EL (cell line): ENCODE results near the gene ASB2.
A peak's percentile ranks its signal among the peaks of the same experiment; 100 is the strongest.

Source experiments
- DNase-seq: peaks from one replicate; pipeline ENCODE4 v3.0.0-alpha.2; 2016

Gene ASB2

GRCh38 chr14:93960108-93960475 lies 16.3 kb downstream of the ASB2 start:
- no peak for DNase-seq

- peak; percentile 99 for DNase-seq
Observed at GRCh38 chr14:93959239-93960107, 16.9 kb downstream of the ASB2 start.

DNA sequence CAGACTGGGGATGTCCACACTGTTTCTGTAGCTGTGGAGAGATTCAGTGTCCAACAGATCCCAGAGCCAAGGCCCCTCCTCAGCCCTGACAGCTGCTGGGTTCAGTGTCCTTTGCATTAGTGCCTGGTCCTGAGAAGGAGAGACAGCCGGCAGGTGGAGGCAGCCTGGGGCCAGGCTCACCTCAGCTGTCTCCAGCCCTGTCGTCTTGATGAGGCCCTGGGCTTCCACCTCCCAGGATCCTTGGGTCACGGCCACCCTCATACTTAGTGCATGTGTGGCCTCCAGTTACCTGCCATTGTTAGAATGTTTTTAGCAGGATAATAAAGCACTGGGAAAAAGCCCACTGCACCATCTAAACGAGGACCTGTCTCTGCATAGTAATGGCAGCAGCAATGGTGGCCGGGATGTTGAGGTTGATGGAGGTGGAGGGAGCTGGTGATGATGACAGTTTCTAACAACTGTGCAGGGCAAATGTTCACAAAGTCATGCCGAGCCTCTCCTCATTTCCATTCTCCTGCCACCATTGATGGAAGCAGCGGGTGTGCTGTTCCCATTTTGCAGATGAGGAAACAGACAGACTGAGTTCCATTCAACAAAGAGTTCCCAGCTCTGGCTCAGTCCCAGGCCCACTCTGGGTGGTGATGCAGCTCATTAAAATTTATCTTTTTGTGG lies 17.7 kb downstream of the ASB2 start:
- no peak for DNase-seq

- DNase-seq, result no peak
Observed at GRCh38 chr14:93957751-93958566, 18.4 kb downstream of the ASB2 start.

DNA sequence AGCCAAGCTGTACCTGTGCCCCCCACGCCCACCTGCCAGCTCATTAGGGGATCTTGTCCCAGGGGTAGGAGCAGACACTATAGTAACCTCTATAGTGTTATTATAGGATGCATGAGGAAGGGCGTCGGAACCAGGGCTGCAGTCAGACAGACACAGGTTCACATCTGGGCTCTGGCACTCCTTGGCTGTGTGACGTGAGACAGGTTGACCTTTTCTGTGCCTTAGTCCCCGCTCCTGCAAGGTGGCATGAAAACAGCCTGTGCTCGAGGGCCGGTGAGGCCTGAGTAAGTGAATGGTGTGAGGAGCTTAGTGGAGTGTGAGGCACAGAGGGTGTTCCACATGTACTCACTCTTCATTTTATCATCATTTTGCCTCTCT lies 19.0 kb downstream of the ASB2 start:
- no peak for DNase-seq

- no peak for DNase-seq
Observed at GRCh38 chr14:93956514-93957332, 19.6 kb downstream of the ASB2 start.

- no peak for DNase-seq
Observed at GRCh38 chr14:93955850-93956481, 20.4 kb downstream of the ASB2 start.

DNA sequence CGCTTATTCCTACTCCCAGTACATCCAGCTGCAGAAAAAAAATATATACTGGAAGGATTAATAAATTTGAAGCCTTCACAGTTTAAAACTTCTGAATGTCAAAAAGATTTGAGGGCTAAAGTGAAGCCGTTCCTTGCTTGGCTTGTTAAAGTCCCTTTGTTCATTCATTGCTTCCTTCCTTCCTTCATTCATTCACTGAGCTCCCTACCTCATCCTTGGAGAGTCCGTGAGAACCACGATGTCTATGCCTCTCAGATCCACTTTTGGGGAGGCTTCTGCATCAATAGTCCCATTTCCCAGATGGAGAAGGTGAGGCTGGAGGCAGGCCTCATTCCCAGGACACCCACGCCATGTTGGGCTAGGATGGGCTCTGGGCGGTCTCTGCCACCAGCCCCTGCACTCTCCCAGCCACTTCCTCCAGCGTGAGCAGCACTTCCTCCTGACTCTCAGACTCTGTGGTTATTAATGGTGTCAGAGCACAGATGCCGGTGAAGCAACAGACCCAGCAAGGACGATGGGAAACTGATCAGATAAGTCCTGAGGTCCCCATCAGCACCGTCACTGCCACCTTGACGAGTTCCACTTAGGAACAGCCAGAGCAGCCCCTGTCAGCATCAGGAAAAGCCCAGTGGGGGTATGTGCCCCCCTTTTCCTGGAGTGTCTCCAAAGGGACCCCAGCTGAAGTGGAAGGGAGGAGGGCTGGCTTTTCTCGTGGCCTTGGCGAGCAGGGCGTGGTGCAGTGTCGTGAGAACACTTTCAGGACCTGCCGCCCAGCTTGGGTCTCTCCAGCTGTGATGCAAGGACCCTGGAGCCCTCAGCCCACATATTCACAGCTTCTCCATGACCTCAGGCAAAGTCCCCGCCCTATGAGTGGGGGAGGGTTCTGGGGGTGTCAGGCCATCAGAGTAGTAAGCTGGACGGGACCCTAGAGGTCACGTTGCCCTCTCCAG lies 21.2 kb downstream of the ASB2 start:
- DNase-seq, result no peak

GRCh38 chr14:93954516-93954830 lies 21.9 kb downstream of the ASB2 start:
- no peak for DNase-seq

- DNase-seq, result no peak
Observed at GRCh38 chr14:93953739-93954515, 22.4 kb downstream of the ASB2 start.

- DNase-seq, result no peak
Observed at GRCh38 chr14:93953263-93953662, 23.1 kb downstream of the ASB2 start.

DNA sequence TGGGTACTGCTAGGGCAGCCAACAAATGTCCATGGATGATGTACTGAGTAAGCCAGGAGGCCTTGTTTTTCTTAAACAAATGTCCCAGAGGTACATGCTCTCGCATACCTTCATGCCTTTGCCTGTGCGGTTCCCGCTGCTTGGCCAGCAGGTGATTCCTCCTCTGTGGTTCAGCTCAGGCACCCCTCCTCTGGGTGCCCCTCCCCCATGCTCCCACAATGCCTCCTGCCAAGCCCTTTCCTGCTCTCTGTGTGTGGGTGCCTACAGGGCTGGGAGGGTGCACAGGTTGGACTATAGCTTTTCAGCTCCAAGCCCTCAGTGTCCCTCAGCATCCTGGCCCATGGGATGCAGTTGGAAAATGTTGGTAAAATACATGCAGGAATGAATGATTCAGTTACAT lies 23.5 kb downstream of the ASB2 start:
- no peak for DNase-seq

DNA sequence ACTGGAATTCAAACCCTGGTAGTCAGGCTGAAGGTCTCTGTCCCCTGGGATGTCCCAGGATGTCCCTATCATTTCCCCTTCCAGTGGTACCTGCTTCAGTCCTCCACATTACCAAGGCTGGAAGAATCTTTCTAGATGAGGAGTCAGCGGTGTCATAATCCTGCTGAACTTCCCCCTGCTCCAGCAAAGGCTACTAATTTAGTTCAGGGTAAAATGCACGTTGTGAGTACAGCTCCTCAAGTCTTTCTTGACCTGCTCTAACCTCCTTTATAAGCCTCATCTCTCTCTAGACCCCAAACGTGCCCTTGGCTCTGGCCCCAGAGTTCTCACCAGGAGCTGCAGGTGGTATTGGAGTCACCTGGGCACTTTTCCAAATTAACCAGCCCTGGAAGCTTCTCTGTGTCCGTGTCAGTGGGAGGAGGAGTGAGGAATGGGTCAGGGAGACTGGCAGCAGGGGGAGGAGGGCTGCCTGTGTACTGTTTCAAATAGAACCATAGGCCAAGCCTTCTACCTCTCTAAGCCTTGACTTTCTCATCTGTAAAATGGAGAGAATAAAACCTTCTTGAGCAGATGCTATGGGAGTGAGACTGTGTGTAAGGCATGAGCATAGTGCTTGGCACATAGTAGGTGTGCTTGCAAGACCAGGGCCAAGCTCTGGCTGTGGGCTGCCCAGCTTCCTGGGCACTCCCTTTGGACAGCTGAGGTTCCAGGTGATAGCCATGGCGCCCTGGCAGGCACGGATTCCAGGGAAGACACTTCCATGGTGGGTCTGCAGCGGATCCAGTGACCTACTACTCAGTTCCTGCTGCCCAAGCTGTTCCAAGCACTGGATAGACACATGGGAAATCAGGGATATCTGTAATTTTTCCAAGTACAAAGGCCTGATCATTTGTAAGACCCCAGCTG lies 24.5 kb downstream of the ASB2 start:
- no peak for DNase-seq

GRCh38 chr14:93950948-93951634 lies 25.3 kb downstream of the ASB2 start:
- DNase-seq, result no peak

DNA sequence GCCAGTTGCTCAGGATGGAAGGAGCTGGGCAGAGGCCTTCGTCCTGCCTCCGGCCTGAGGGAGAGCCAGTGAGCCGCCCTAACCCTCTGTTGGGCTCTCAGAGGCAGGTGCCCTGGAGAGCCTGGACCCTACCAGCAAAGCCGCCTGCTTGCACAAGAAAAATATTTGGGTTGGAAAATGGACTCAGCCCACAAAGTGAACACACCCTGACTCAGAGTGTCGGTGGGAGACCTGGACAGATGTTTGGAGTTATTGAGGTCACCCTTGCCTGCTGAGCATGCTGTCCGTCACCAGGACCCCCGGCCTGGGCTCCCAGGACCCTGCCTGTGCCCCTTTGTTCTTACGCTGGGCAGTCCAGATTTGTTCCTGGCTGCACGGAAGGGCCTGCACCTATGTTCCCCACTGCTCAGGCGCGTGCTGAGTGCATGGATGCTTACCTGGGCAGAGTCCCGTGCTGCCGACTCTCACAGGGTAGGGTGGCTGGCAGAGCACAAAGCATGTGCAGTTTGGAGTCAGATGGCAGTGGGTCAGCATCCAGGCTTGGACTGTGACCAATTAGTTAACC lies 26.8 kb downstream of the ASB2 start:
- DNase-seq, result no peak

DNA sequence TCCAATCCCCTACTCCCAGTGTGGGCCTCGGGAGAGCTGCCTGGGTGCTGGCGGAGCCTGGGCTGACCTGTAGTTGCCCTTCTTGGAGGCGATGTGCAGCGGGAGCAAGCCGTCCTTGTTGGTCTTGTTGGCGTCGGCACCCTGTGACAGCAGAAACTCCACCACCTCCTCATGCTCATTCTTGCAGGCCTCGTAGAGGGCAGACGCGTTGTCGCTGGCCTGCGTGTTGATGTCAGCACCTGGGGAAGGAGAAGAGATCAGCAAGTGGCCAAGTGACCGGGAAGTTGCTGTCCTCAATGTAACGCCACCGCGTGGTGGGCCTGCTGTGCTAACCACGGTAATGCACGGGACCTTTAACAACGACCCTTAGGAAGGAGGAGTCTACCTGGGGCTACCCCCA lies 29.1 kb downstream of the ASB2 start:
- DNase-seq, result no peak

DNA sequence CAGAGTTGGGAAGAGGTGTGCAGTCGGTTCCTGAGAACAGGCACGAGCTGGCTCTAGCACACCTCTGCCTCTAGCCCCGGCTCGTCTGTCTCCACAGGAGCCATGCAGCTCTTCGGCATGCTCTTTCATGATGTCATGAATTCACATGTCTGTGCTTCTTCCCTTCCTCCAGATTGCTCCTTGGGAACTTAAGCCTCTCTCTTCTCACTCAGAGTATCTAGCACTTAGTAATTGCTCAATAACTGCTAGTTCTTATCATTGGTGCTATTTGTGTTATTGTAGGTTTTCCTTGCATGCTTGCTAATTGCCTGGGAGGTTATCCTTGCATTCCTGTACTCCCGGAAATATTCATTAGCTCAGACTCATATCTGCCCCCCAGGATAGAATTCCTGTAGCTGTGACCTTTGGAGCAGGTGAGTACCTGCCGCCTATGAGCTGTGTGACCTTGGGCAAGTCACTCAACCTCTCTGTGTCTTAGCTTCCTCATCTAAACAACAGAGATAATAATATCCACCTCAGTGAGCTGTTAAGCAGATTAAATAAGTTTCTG lies 29.8 kb downstream of the ASB2 start:
- DNase-seq, result peak; percentile 18

- DNase-seq, result peak; percentile 85
Observed at GRCh38 chr14:93946104-93946503, 30.3 kb downstream of the ASB2 start.
